HG03066 (cell line): ENCODE results near the gene UQCRQ.

Experiments used
- ATAC-seq: cut with Tn5 transposase; IDR thresholded peaks from one replicate; pipeline ENCODE4 v1.9.1; 2021; ENCODE audit warnings: low read depth; ENCODE audit not compliant: unreplicated experiment

The UQCRQ gene

GRCh38 chr5:132865668-132866341 lies 637 bp upstream of the UQCRQ start:
- ATAC-seq: peak; percentile 29

- ATAC-seq: peak; percentile 15
These were observed 607 bp downstream of the UQCRQ start for GRCh38 chr5:132867046-132867451.

- no peak for ATAC-seq
These were observed 2.3 kb downstream of the UQCRQ start for GRCh38 chr5:132868754-132869153.

- ATAC-seq: no peak
These were observed 4.4 kb downstream of the UQCRQ start for GRCh38 chr5:132870801-132871200.

GRCh38 chr5:132871459-132872284 lies 5.2 kb downstream of the UQCRQ start:
- no peak for ATAC-seq

GRCh38 chr5:132872788-132873118 lies 6.3 kb downstream of the UQCRQ start:
- ATAC-seq: no peak

- no peak for ATAC-seq
These were observed 6.9 kb downstream of the UQCRQ start, which contains the start of gene LEAP2 for GRCh38 chr5:132873119-132873929. TSS of gene LEAP2 (plus strand) at chr5:132873668. CDS start at chr5:132873695, 27 bp downstream.

GRCh38 chr5:132873930-132874271 lies 7.5 kb downstream of the UQCRQ start:
- no peak for ATAC-seq

- no peak for ATAC-seq
These were observed 9.7 kb downstream of the UQCRQ start for GRCh38 chr5:132876020-132876759.

- ATAC-seq: no peak
These were observed 11.0 kb downstream of the UQCRQ start for GRCh38 chr5:132877466-132877865.

- ATAC-seq: no peak
These were observed 11.5 kb downstream of the UQCRQ start for GRCh38 chr5:132877938-132878337.

- ATAC-seq: no peak
These were observed 16.9 kb downstream of the UQCRQ start for GRCh38 chr5:132883261-132883834.

- no peak for ATAC-seq
These were observed 18.1 kb downstream of the UQCRQ start for GRCh38 chr5:132884548-132884947.

- ATAC-seq: no peak
These were observed 19.8 kb downstream of the UQCRQ start for GRCh38 chr5:132886064-132886823.

GRCh38 chr5:132887283-132887682 lies 20.8 kb downstream of the UQCRQ start:
- no peak for ATAC-seq

GRCh38 chr5:132889501-132889900 lies 23.1 kb downstream of the UQCRQ start:
- ATAC-seq: no peak

GRCh38 chr5:132890817-132891216 lies 24.4 kb downstream of the UQCRQ start:
- no peak for ATAC-seq

GRCh38 chr5:132895719-132896305 lies 29.4 kb downstream of the UQCRQ start:
- no peak for ATAC-seq

GRCh38 chr5:132896685-132897084 lies 30.2 kb downstream of the UQCRQ start:
- ATAC-seq: no peak
